NCI-H2227 (cell line): ENCODE measurements around the gene LRP5.
"Not testable (repeated sequence)": the region's sequence is repeated elsewhere in the genome, so short reads cannot be mapped to it uniquely, and the experiment has no call there.

Experiments used
- DNase-seq: peaks from one replicate; lab custom pipeline; 2025; ENCODE audit not compliant: unreplicated experiment; lab: John Stamatoyannopoulos, UW

Gene LRP5

DNA sequence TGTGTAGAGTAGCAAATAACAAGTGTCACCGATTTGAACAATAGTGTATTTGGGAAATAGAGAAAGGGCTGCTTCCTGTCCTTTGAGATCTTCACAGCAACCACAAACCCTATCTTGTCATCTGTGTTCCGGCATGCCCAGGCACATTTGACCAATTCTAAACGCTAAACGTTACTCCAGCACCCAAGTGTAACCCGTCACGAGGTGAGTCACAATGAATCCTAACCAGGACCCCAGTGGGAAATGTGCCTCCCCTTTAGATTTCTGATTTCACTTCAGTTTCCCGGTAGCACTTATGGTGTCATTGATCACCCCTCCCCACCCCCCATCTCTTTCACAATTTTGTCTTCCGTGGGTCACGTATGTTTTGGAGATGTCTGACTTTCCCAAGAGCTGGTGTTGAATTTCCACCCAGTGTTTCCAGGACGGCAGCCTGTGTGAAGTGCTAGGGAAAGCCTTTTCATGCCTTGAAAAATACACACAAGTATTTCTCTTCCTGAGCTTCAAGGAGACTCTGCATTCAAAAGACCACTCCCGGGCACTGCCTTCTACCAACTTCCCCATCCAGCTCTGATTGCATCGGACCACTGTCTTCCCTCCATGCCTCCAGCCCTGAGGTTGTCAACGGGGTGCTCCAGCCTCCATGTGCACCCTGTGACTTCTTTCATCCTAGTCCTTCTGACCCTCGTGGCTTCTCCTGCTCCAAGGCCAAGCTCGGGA lies 30.1 kb upstream of the LRP5 start:
- no peak for DNase-seq

- DNase-seq: no peak
Observed at GRCh38 chr11:68282861-68283230, 29.5 kb upstream of the LRP5 start.

DNA sequence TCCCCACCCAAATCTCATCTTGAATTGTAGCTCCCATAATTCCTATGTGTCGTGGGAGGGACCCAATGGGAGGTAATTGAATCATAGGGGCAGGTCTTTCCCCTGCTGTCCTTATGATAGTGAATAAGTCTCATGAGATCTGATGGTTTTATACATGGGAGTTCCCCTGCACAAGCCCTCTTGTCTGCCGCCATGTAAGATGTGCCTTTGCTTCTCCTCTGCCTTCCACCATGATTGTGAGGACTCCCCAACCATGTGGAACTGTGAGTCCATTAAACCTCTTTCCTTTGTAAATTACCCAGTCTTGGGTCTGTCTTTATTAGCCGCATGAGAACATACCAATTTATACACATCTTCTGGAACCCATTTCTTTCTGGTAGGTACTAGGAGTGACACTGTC lies 27.8 kb upstream of the LRP5 start:
- DNase-seq: not testable (repeated sequence)

GRCh38 chr11:68287419-68287818 lies 25.0 kb upstream of the LRP5 start:
- DNase-seq: no peak

- DNase-seq: no peak
Observed at GRCh38 chr11:68289456-68289855, 22.9 kb upstream of the LRP5 start.

GRCh38 chr11:68293708-68294107 lies 18.7 kb upstream of the LRP5 start:
- no peak for DNase-seq

- no peak for DNase-seq
Observed at GRCh38 chr11:68295271-68295670, 17.1 kb upstream of the LRP5 start.

- DNase-seq: no peak
Observed at GRCh38 chr11:68295940-68296339, 16.5 kb upstream of the LRP5 start.

DNA sequence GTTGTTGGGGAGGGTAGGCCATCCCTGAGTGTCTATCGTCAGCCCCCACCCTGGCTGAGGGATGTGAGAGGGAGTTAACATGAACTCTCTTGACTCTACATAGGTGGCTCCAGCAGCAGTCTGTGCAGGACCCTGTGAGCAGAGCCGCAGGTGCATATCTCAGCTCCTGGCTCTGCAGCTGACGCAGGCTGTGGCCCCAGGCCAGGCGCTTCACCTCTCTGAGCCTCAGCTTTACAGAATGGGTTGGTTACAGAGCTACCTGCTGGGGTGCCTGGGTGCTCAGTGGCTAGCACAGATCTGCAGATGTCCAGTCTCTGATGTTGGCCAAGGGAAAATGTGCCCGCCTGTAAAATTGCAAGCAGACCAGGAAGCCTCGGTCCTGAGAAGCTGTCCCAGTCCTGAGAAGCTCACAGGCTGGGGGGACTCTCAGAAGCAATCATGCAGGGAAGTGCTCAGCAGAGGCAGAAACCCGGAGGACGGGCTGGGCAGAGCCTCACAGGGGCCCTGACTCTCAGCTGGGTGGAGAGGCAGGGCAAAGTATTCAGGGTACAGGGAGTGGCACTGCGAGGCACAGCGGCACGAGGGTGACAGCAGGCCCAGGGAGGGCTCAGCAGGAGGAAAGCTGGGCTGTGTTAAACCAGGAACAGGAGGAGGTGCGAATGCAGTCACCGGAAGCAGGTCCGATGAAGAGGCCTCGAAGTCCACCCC lies 15.9 kb upstream of the LRP5 start:
- DNase-seq: no peak

DNA sequence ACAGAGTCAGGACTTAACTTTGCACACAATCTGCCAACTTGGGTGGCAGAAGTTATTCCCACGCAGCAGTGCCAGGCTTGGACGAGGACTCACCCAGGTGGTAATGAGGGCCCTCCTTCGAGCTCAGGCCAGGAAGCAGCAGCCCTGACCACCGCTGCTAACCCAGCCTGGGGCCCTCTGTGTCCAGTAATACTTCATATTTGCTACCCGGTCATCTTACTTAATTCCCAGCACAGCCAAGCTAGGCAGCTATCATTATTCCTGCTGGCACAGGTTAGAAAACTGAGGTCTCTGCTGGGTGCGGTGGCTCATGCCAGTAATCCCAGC lies 15.4 kb upstream of the LRP5 start:
- no peak for DNase-seq

DNA sequence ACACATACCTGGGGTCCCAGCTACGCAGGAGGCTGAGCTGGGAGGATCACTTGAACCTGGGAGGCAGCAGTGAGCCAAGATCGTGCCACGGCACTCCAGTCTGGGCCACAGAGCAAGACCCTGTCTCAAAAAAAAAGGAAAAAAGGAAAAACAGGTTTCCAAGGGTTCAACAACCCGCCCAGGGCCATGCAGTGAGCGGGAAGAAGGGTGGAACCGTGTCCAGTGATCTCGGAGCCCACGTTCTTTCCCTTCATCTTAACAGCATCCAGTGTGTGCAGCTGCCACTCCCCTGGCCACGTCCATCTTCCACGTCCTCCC lies 14.9 kb upstream of the LRP5 start:
- DNase-seq: no peak

DNA sequence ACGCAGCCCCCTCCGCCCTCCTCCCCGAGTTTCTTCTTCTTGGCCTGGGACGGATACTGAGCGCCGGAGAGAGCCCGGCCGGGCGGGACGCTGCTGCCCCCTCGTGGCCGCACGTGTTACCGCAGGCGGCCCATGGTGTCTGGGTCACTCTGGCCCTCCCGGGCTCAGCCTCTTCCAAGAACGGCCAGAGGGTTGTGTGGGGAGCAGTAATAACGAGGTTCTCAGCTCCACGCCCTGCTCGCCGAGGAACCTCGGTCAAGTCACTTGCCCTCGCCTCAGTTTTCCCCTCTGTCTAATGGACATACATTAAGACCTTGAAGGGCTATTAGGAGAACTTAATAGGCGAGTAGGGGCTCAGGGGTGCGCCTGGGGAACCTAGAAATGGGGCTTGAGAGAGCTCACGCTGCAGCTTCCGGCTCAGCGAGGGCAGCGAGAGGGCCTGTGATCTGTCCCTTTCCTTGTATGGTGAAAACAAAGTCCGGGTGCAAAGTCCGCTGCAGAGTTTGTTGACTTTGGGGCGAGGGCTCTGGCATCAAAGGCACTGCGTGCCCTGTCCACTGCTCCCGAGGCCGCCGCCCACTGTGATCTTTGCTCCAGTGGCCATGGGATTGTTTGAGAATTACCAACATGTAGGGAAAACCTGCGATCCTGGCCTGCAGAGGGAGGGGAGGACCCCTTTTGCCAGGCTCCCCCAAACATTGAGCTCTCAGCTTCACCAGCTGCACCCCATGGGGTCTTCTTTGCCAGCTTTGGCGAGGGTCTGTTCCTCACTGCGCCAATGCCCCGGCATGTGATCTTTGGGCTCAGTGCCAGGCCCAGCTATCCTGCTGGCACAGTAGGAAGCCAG lies 14.4 kb upstream of the LRP5 start:
- peak; percentile 82 for DNase-seq

DNA sequence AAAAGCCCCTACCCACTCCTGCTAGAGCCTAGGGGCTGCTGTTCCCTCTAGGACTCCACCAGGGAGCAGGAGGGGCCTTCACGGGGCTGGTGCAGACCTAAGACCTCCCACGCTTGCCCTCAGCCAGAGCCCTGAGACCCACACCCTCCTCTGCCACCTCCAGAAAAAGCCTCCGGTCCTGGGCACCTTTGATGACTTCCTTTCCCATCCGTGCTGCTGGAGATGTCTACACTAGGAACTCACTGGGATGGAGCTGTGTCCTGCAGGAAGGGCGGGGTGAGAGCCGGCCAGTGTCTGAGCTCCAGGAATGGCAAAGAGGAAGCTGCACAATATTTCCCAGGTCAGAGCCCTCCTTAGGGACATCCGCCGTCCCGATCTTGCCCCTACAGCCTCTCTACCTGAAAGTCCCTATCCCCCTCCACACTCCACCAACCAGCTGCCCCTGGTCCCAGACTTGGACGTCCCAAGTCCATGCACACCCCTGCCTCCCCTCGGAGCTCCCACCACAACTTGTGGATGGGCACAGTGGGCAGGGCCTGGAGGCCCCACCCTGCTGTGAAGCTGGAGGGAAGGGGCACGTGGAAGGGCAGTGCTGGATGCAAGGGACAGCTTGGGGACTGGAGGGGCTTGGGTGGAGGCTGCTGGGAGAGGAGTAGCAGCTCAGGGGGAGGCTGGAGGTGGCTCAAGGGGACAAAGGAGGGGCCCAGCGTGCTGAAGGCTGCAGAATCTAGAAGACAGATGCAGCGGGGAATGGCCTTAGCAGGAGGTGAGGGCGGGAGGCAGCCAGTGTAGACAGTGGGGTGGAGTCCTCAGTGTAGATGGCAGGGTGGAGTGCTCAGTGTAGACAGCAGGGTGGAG lies 13.5 kb upstream of the LRP5 start:
- DNase-seq: no peak

- DNase-seq: not testable (repeated sequence)
Observed at GRCh38 chr11:68299517-68299879, 12.9 kb upstream of the LRP5 start.

- no peak for DNase-seq
Observed at GRCh38 chr11:68300076-68300830, 12.1 kb upstream of the LRP5 start.

- DNase-seq: no peak
Observed at GRCh38 chr11:68302256-68302655, 10.1 kb upstream of the LRP5 start.

- no peak for DNase-seq
Observed at GRCh38 chr11:68302670-68303069, 9.7 kb upstream of the LRP5 start.

- no peak for DNase-seq
Observed at GRCh38 chr11:68303083-68303482, 9.3 kb upstream of the LRP5 start.

DNA sequence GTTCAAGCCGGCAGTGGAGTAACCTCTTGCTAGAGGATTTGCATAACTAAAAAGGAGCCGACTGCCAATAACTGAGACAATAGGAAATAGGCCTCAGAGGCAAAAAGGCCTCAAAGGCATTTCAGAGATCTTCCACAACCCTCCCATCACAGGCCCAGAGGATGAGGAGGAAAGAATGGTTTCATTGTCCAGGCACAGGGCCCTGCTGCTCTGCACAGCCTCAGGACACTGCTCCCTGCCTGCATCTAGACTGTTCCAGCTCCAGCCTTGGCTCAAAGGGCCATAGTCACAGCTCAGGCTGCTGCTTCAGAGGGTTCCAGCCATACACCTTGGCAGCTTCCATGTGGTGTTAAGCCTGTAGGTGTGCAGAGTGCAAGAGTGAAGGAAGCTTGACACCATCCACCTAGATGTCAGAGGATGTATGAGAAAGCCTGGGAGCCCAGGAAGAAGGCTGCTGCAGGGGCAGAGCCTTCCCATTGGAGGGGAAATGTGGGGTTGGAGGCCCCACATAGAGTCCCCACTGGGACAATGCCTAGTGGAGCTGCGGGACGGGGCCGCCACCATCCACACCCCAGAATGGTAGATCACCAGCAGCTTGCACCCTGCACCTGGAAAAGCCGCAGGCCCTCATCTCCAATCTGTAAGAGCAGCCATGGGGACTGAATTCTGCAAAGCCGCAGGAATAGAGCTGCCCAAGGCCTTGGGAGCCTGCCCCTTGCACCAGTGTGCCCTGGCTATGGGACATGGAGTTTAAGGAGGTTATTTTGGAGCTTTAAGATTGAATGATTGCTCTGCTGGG lies 8.2 kb upstream of the LRP5 start:
- DNase-seq: no peak

DNA sequence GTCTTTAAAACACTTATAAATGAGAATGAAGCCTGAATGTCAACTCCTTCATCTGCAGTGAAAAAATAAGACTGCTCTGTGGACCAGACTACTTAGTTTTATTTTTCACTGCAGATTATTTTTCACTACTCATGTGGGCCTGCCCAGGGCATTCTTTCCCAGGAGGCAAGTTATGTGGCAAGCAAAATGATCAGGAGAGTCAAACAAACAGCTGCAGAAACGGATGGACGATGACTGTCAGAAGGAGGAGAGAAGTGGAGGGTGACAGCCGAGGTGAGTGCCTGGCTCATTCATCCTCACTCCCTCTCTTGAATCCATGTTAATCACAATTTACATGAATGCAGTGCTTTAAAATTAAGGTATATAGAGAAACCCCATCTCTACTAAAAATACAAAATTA lies 5.8 kb upstream of the LRP5 start:
- DNase-seq: no peak
